Stimulated activated CD8-positive, alpha-beta memory T cell treated with anti-CD3 and anti-CD28 coated beads, Interleukin-2, amount 100 ng/mL, for 1 hour (primary cell): Measurements from ENCODE around the gene USP11.

Source experiments
- DNase-seq, 2 donors: peaks; one replicate each; pipeline ENCODE4 v3.0.0-alpha.2; 2020; ENCODE audit warnings: low read depth in 2 of 2

USP11 gene

DNA sequence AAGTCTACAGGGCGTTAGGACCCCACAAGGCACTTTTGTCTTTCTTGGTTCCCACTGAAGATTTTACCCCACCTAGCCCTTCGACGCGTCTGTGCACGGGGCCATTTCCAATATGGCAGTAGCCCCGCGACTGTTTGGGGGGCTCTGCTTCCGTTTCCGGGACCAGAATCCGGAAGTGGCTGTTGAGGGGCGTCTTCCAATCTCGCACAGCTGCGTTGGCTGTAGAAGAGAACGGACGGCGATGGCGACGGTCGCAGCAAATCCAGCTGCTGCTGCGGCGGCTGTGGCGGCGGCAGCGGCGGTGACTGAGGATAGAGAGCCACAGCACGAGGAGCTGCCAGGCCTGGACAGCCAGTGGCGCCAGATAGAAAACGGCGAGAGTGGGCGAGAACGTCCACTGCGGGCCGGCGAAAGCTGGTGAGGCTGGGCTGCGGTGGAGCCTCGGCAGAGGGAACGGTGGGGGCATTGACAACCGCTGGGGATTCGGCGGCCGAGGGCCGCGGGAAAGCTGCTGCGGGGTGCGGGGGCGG, at the start of gene USP11:
Gene USP11, plus strand, starts transcription at position 207 of the 530 bp plus-strand sequence. Its CDS starts 35 bp downstream, at position 242.
- DNase-seq = peak; percentile 25 to 33

GRCh38 chrX:47184486-47184885, 48.3 kb upstream of the USP11 start:
- no peak for DNase-seq

- no peak for DNase-seq
Observed at GRCh38 chrX:47185241-47185640, 47.6 kb upstream of the USP11 start.

DNA sequence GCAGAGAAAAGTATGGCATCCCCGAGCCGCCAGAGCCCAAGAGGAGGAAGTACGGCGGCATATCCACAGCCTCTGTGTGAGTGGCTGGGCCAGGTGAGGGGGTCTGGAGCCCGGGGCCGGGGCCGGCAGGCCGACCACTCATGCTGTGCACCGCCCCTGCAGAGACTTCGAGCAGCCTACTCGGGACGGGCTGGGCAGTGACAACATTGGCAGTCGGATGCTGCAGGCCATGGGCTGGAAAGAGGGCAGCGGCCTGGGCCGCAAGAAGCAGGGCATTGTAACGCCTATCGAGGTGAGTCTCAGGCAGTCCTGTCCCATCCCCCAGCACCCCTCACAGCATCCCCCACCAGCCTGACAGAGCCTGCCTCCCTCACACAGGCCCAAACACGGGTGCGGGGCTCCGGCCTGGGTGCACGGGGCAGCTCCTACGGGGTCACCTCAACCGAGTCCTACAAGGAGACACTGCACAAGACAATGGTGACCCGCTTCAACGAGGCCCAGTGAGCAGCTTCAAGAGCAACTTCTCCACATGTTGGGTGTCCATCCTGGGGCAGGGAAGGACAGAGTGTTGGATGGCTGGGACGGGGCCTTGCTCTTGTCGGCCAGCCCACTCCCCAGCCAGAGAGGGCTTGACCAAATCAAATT, 46.6 kb upstream of the USP11 start:
- no peak for DNase-seq

DNA sequence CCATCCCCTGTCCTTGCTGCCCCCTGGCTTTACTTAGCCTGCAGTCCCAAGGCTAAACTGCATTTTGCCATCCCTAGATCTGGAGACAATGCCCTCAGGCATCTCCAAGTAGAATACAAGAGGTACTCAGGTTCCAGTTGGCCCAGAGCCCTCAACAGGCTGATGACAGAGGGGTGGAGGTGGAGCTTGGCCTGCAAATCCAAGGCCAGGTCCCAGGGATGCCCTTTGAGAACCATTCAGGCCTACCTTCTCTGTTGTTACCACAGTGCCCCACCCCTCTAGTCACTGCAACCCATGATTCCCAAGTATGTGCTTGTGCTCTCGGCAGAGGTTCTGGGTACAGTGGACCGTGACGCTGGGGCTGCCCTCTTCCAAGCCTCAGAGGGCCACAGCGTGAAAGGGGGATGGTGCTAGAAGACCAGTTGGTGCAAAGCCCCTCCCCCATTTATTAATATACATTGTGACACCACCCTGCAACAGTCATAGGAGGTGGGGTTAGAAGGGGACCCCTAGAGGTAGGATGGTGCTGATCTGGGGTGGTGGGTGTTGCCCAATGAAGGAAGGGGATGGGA, 45.6 kb upstream of the USP11 start:
- no peak for DNase-seq

DNA sequence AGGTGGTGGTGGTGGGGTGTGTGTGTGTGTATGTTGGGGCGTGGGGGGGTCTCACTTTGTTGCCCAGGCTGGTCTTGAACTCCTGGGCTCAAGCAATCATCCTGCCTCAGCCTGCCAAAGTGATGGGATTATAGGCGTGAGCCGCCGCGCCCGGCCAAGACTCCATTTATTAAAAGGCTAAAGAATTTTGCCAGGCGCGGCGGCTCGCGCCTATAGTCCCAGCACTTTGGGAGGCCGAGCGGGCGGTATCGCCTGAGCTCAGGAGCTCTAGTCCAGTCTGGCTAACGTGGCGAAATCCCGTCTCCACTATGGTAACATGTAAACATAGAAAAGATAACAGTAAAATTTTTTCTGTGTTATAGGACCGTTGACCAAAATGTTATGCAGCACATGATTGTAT, 42.9 kb upstream of the USP11 start:
- DNase-seq = no peak

DNA sequence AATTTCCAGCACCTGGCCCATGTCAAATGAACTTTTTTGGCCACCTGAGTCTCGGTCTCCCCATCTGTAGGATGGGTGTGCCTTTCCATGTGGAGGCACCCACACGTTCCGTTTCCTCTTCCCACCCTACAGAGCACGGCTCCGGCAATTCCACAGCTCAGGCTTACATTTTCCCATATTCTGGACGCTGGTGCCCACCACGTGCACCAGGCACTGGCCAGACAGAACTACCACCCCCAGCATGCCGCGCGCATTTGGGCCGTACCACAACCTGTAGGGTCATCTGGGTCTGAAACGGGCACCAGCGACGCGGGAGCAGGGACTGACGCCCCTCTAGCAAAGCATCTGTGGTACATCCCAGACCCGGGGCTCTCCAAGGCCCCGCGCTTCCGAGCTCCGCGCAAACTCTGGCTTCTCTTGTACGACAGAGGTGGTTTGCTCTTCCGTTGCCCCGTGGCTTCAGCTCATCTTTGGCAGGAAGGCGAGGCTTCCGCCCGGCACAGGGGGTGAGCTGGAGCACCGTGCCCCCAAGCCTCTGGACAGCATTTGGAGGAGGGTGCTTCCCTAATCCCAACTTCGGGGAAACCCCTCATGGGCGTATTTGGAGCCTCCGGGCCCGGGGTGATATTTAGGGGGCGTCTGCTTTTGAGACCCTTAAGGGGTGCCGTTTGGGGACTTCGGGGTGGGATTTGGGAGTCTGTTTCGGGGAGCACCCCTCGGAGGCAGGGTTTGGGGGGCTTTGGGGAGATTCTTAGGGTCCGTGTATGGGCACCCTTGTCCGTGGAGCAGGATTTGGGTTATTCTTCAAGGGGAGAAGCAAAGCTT, 42.2 kb upstream of the USP11 start:
- DNase-seq = peak; percentile 48 to 59

DNA sequence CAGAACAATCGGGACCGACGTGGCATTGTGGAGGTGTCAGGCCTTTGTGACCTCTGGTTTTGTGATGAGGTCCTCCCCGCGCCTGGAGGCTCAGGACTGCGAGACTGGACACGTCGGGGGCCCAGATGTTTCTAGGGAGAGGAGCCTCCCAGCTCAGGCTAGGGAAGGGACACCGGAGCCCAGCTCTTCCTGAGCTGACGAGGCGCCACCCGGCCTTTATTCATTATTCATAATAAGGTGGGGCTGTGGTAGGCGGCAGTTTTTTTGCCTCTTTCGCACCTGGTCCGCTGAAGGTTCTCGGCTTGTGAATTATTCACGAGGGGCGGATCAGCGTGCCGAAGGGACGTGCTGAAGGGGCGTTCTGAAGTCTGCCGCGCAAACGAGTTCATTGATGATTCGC, 41.5 kb upstream of the USP11 start:
- peak in 1 of 2 donors; percentile 12 for DNase-seq

- no peak for DNase-seq
Observed at GRCh38 chrX:47191806-47192401, 40.9 kb upstream of the USP11 start.

DNA sequence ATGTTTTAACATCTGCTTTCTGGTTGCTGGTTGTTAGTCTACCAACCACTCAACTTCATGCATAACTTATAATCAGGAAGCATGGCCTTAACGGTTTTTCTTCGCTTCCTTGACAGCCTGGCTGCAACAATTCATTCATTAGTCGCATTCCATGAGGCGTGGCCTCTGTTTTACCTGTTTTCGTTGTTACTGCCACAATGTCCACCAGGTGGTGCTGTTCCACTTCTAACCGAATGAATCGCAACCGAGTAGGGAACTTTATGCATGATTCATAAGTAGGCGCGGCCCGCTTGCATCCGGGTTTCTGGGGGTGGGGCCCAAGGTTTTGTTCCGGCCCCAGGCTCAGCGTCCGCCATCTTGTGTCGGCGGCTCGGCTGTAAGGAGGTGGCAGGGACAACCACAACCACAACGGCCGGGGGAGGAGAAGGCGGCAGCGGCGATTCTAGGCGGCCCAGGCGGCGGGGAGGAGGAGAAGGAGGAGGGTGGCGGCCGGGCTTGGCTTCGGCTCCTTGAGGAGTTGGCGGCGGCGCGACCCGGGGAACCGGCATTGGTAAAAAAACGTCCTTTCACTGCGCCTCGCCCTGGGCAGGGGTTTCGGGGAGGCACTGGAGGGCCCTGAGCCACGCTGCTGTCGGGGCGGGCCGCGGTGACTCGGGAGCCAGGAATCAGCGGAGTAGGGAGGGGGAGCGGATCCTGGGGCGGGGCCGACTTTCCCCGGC, 39.2 kb upstream of the USP11 start, which contains the start of gene UBA1:
Gene UBA1, plus strand, starts transcription at position 355 of the 719 bp plus-strand sequence. CDS start 4,974 bp downstream, outside the sequence.
- DNase-seq = peak; percentile 85 to 96

- no peak for DNase-seq
Observed at GRCh38 chrX:47194194-47194787, 38.5 kb upstream of the USP11 start.

DNA sequence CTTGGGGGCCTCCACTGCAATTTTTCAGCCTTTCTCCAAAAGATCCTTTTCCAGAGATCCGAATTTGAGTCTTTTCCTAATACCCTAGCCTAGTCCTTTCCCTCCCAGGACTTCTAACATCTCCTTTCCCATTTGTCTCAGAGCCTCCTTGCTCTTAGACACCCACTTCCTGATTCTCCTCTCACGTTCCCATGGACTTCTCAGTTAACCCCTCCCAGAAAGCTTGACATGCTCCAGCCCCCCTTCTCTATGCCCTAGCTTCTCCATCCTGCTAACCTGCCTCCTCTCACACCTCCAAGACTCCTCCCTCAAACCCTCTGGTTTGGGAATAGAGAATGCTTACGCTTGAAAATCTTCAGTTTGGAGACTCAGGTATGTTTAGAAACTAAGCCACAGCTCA, 36.7 kb upstream of the USP11 start:
- DNase-seq = no peak

- DNase-seq = no peak
Observed at GRCh38 chrX:47197526-47197925, 35.3 kb upstream of the USP11 start.

- DNase-seq = no peak
Observed at GRCh38 chrX:47198026-47198686, 34.7 kb upstream of the USP11 start.

GRCh38 chrX:47198687-47199080, 34.1 kb upstream of the USP11 start:
- DNase-seq = no peak

DNA sequence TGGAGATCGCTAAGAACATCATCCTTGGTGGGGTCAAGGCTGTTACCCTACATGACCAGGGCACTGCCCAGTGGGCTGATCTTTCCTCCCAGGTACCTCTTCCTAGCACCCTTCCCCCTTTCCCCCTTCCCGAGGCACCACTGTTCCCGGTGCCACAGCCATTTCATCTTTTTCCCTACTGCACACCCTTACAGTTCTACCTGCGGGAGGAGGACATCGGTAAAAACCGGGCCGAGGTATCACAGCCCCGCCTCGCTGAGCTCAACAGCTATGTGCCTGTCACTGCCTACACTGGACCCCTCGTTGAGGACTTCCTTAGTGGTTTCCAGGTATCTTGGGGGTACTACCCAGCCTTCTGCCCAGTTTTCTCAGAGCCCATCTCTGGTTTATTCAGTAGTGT, 33.5 kb upstream of the USP11 start:
- DNase-seq = no peak

DNA sequence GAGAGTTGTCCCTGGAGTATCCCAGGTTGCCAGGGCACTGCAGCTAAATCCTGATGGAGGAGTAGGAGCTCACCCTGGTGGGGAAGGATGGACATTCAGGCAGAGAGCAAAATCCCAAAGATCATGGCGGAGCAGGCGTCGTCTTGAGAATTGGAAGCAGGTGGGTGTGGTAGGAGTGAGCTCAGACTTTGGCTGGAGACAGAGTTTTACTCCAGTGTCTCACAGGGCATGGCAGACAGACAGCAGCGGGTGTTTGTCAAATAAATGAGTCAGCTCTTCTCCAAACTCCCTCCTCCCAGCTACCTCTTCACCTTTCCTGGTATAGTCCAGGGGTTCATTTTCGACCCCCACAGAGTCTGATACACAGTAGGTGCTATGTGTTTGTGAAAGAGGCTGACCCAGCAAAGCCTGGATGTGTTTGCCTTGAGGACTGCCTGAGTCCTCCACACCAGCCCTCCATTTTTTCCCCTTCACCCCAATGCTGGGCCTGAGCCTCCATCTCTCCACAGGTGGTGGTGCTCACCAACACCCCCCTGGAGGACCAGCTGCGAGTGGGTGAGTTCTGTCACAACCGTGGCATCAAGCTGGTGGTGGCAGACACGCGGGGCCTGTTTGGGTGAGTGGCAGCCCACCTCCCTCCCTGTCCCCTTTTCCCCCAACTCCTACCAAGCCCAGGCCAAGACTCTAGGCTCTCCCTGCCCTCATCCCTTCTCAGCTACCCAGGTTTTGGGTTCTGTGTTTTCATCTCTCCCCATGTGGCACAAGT, 32.2 kb upstream of the USP11 start:
- DNase-seq = no peak

- no peak for DNase-seq
Observed at GRCh38 chrX:47201345-47201944, 31.4 kb upstream of the USP11 start.

DNA sequence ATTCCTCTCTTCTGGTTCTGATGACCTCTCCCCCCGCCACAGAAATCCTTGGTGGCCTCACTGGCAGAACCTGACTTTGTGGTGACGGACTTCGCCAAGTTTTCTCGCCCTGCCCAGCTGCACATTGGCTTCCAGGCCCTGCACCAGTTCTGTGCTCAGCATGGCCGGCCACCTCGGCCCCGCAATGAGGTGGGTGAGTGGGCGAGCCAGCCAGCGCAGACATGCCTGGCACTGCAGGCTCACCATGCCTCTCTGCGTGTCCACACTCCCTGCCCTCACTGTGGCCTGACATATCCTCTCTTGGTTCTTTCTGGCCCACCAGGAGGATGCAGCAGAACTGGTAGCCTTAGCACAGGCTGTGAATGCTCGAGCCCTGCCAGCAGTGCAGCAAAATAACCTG, 30.5 kb upstream of the USP11 start:
- no peak for DNase-seq
